Measurements from ENCODE around the gene PZP. TPM values are rescaled to one million over a fixed set of nuclear protein-coding genes. Genes with fewer than 3 reads are reported as not detected.

PZP gene
- total and polyA plus RNA-seq, 10 of the 15 experiments (the other 5 are each of a cell fraction or from before 2014, with no cell fraction given), result not detected

DNA sequence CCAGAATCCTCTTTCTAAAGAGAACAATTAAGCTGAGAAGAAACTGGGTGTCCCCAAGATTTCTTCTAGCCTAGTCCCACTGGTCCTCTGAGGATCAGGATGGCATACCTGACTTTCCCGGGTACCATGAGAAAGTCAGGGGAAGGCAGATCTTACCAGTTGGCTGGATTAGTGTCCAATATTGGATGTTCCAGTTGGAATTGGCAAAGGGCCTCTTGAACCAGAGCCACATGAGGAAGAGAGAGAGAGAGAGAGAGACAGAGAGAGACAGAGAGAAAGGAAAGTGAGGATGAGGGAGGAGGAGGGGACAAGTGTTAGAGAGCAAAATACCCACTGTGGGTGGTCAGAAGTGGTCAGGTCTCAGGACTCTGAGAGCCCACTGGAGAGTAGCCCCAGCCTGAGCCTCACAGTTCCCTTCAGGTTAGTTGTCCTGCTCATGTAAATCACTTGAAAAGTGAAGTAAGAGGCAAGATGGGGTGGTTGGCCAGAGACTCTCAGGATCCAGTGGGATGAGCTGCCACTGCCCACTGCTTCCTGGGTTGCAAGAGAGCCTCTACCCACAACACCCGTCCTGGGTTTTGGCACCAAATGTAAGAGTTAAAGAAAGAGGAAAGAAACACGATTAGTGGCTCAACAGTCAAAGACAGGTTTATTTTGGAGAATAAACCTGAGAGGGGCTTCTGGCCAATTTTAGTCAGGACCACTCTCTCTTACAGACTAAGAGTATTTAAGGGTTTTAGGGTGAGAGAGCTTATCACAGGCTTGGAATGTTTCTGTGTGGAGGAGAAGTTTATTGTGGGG is 64.1 kb downstream of the PZP start:
- Histone ChIP-seq H3K4me3 (no peak overlapping the region), H3K36me3 (ENCODE audit: control insufficient read depth in 2 of 2, insufficient read depth in 2 of 2, low read length in 1 of 2) (no peaks in the 10 kb centered on the region), H3K9ac (ENCODE audit: control insufficient read depth, insufficient read depth, low read length) (no peak overlapping the region), H3K4me2 (ENCODE audit: control insufficient read depth, insufficient read depth) (no peak overlapping the region), H4K20me1 (ENCODE audit: control insufficient read depth, insufficient read depth) (no peaks in the 10 kb centered on the region), H3K79me2 (ENCODE audit: control insufficient read depth, insufficient read depth, low read length) (no peaks in the 10 kb centered on the region), H3K4me1 (ENCODE audit: control insufficient read depth, insufficient read depth, low read length) (peaks cover 8% of the 10 kb centered on the region; the same call in 1 of the 2 replicates), H3K27ac (ENCODE audit: control insufficient read depth, insufficient read depth) (no peak overlapping the region), H2AFZ (ENCODE audit: control insufficient read depth, low read depth, low read length) (no peak overlapping the region), H3K9me3 (replicated peaks; ENCODE audit: control insufficient read depth, insufficient read depth, low read length) (peaks cover 3% of the 10 kb centered on the region; the same call in 2 of the 3 replicates), H3K27me3 (replicated peaks in 1 of 2; ENCODE audit: control insufficient read depth in 2 of 2, insufficient read depth in 2 of 2, low read length in 1 of 2) (no peaks in the 10 kb centered on the region)
- WGBS (ENCODE audit: insufficient coverage, insufficient replicate concordance, low lambda C conversion rate, missing lambda C conversion rate), result 50% methylated on average over 3 of the region's 3 CpGs
- no peak for TF ChIP-seq FOXM1 (IDR thresholded peaks at IDR 0.05; ENCODE audit: low read depth, low read length)
- TF ChIP-seq SMAD1 (IDR thresholded peaks at IDR 0.05; ENCODE audit: low read depth, partially characterized antibody), result no peak
- no peak for TF ChIP-seq RELA (IDR thresholded peaks at IDR 0.05; ENCODE audit: borderline replicate concordance, partially characterized antibody)
- no peak for TF ChIP-seq PAX8 (IDR thresholded peaks at IDR 0.05)
- DNase-seq (ENCODE audit: low read depth, low spot score), result no peak
- intact Hi-C loops (cut with micrococcal nuclease; ENCODE audit: unreplicated experiment), result no loop called here
- BruUV-seq (replicated peaks), result no TSS peak
- in situ Hi-C loops (cut with MboI), result no loop called here
- POLR2A ChIA-PET, result no interaction called here
- CTCF ChIA-PET, result no interaction called here
- no peak for FAIRE-seq
- RAD21 ChIA-PET (ENCODE audit: unreplicated experiment), result no interaction called here
- no peak for ATAC-seq
- SMC1A ChIA-PET (ENCODE audit: uncharacterized antibody, unreplicated experiment), result interaction anchor here (0.7 kb wide), 1 partner anchor 8 kb away, joined by 3 read pairs; no protein-coding TSS in a partner anchor

DNA sequence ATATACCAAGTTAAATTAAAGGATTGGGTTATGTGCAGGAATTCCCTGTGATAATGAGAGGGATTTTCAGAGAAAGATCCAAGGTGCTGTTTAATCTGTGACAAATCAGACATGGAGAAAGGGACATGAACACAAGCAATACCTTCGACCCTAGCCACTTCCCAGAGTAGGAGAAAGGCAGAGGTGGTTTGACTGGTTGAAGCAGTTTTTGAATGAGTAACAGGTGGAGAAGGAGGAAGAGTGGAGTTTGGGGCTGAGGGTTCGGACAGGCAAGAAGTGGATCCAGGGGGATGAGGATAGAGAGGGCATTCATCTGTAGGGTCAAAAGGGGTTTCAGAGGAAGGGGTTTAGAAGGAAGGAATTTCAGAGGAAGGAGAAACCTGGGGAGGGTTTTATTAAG is 65.1 kb downstream of the PZP start:
- POLR2A ChIA-PET, result no interaction called here
- CTCF ChIA-PET, result no interaction called here

More for the DNA sequence above, 65.1 kb downstream of the PZP start:
- in situ Hi-C loops (cut with MboI) (no loop called here), intact Hi-C loops (cut with micrococcal nuclease; ENCODE audit: unreplicated experiment) (no loop called here)
- FAIRE-seq (no peak), DNase-seq (ENCODE audit: low read depth, low spot score) (no peak), ATAC-seq (no peak)
- RAD21 ChIA-PET (ENCODE audit: unreplicated experiment), result no interaction called here
- SMC1A ChIA-PET (ENCODE audit: uncharacterized antibody, unreplicated experiment), result no interaction called here
- Histone ChIP-seq H3K9ac (ENCODE audit: control insufficient read depth, insufficient read depth, low read length) (no peak overlapping the region), H3K9me3 (replicated peaks; ENCODE audit: control insufficient read depth, insufficient read depth, low read length) (peaks cover 3% of the 10 kb centered on the region; the same call in 2 of the 3 replicates), H3K4me3 (no peak overlapping the region), H3K4me1 (ENCODE audit: control insufficient read depth, insufficient read depth, low read length) (peaks cover 8% of the 10 kb centered on the region; the same call in 1 of the 2 replicates), H3K27ac (ENCODE audit: control insufficient read depth, insufficient read depth) (no peak overlapping the region), H4K20me1 (ENCODE audit: control insufficient read depth, insufficient read depth) (no peaks in the 10 kb centered on the region), H2AFZ (ENCODE audit: control insufficient read depth, low read depth, low read length) (no peak overlapping the region), H3K27me3 (replicated peaks in 1 of 2; ENCODE audit: control insufficient read depth in 2 of 2, insufficient read depth in 2 of 2, low read length in 1 of 2) (no peaks in the 10 kb centered on the region), H3K79me2 (ENCODE audit: control insufficient read depth, insufficient read depth, low read length) (no peaks in the 10 kb centered on the region), H3K36me3 (ENCODE audit: control insufficient read depth in 2 of 2, insufficient read depth in 2 of 2, low read length in 1 of 2) (no peaks in the 10 kb centered on the region), H3K4me2 (ENCODE audit: control insufficient read depth, insufficient read depth) (no peak overlapping the region)
- WGBS (ENCODE audit: insufficient coverage, insufficient replicate concordance, low lambda C conversion rate, missing lambda C conversion rate), result 38% methylated on average over 2 of the region's 2 CpGs
- BruUV-seq (replicated peaks), result no TSS peak
- TF ChIP-seq FOS (IDR thresholded peaks at IDR 0.05; ENCODE audit: borderline replicate concordance, extremely low read depth, insufficient read length) (no peak), KAT2A (conservative IDR thresholded peaks at IDR 0.05; ENCODE audit: control insufficient read depth, low read depth, low read length) (no peak), SP1 (IDR thresholded peaks at IDR 0.05; ENCODE audit: low read depth, low read length) (no peak), MYC (IDR thresholded peaks at IDR 0.05; ENCODE audit: insufficient read depth, insufficient read length, insufficient replicate concordance, low read length, severe bottlenecking) (no peak), CREB1 (IDR thresholded peaks at IDR 0.05; ENCODE audit: low read depth) (no peak), RELA (IDR thresholded peaks at IDR 0.05; ENCODE audit: borderline replicate concordance, partially characterized antibody) (no peak), EED (IDR thresholded peaks at IDR 0.05; ENCODE audit: low read depth) (no peak), SUZ12 (IDR thresholded peaks at IDR 0.05; ENCODE audit: unreplicated experiment) (no peak)
- TF ChIP-seq, protein P1, sequence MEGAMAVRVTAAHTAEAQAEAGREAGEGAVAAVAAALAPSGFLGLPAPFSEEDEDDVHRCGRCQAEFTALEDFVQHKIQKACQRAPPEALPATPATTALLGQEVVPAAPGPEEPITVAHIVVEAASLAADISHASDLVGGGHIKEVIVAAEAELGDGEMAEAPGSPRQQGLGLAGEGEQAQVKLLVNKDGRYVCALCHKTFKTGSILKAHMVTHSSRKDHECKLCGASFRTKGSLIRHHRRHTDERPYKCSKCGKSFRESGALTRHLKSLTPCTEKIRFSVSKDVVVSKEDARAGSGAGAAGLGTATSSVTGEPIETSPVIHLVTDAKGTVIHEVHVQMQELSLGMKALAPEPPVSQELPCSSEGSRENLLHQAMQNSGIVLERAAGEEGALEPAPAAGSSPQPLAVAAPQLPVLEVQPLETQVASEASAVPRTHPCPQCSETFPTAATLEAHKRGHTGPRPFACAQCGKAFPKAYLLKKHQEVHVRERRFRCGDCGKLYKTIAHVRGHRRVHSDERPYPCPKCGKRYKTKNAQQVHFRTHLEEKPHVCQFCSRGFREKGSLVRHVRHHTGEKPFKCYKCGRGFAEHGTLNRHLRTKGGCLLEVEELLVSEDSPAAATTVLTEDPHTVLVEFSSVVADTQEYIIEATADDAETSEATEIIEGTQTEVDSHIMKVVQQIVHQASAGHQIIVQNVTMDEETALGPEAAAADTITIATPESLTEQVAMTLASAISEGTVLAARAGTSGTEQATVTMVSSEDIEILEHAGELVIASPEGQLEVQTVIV (IDR thresholded peaks at IDR 0.05; ENCODE audit: borderline replicate concordance, partially characterized antibody), result no peak
